HL-60 (cell line): ENCODE measurements around the gene CNST.

Experiments
- CTCF ChIP-seq: IDR thresholded peaks from one replicate; pipeline ENCODE4 v1.5.1; 2011; ENCODE audit warnings: low read length, control low read depth, inconsistent platforms; ENCODE audit not compliant: insufficient read depth
- GABPA ChIP-seq: IDR thresholded peaks from 2 replicates; pipeline ENCODE4 v1.6.1; 2012; ENCODE audit warnings: low read depth
- POLR2AphosphoS5 ChIP-seq: IDR thresholded peaks from 2 replicates; pipeline ENCODE4 v1.6.1; 2012; ENCODE audit warnings: low read depth
- REST ChIP-seq: IDR thresholded peaks from 2 replicates; pipeline ENCODE4 v1.6.1; 2012; ENCODE audit warnings: low read depth; ENCODE audit not compliant: insufficient replicate concordance
- SPI1 ChIP-seq: IDR thresholded peaks from 2 replicates; pipeline ENCODE4 v1.6.1; 2012; ENCODE audit warnings: low read depth, mild to moderate bottlenecking, borderline replicate concordance

- no peak for TF ChIP-seq CTCF
- no peak for TF ChIP-seq REST
- TF ChIP-seq GABPA = peak; percentile 92
- TF ChIP-seq SPI1 = peak; percentile 87
- TF ChIP-seq POLR2AphosphoS5 = peak; percentile 72
These were observed at the start of gene CNST, which contains the start of gene TFB2M for GRCh38 chr1:246566128-246566812.
